GM21423 (cell line): ENCODE data around the gene PRKN.

Experiments
- ATAC-seq: cut with Tn5 transposase; IDR thresholded peaks from one replicate; pipeline ENCODE4 v1.9.1; 2021; ENCODE audit warnings: mild to moderate bottlenecking, moderate library complexity; ENCODE audit not compliant: unreplicated experiment

PRKN gene

DNA sequence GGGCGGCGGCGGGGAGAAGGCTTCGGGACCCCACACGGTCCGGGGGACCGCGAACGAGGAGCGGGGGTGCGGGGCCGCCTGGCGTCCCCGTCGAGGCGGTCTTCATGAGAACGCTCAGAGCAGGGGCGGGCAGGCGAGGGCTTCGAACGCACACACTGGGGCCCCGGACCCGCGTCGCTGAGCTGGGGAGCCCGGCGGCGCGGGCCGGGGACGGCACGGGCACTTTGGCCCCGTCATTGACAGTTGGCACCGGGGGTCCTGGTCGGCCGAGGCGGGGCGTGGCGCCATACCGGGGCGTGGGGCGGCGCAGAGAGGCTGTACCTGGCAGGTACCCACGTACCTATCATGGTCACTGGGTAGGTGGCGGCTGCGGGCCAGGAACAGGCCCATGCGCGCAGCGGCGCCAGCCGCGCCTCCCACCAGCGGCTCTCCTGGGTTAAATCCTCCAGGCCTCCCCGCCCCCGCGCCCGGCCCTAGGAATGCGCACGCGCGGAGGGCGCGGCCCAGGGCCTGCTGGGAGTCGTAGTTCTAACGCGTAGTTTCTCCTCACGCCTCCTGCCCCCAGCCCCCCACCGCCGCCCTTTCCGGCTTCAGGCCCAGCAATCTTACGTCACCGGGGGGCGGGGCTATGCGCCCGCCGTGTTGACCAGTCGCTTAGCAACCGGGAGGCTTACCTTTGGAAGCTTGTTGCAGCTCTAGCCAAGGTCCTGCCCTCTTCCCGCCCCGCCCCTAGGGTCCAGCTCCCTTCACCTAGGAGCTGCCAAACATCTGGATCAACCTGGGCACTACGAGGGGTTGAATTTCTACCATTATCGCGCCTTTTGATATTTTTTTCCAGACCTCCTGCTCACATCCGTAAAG is at the start of gene PRKN, which contains the start of gene PACRG:
Gene PRKN (minus strand): TSS at position 445 of the 861 bp plus-strand sequence.
Gene PACRG (plus strand): TSS at position 653 of the 861 bp plus-strand sequence.
- ATAC-seq = peak; percentile 97

GRCh38 chr6:162777091-162777490 is 49.5 kb upstream of the PRKN start:
- ATAC-seq = no peak

DNA sequence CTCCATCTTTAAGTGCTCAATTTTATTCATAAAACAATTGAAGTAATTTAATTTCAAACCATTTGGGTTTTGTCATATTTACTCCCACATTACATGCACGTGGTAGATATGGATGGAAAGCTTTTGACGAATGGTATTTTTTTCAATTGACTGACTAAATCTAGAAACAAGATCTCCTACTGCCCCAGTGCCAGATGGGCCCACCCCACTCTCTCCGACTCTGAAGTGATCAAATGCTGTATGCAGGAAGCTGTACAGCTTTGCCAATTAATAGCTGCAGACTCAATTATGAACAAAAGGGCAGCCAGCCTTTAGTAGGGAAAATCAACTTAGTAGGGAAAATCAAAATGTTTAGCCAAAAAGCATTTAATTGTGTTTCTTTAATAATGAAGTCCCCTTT is 46.4 kb upstream of the PRKN start:
- ATAC-seq = no peak

GRCh38 chr6:162772466-162772865 is 44.9 kb upstream of the PRKN start:
- no peak for ATAC-seq

DNA sequence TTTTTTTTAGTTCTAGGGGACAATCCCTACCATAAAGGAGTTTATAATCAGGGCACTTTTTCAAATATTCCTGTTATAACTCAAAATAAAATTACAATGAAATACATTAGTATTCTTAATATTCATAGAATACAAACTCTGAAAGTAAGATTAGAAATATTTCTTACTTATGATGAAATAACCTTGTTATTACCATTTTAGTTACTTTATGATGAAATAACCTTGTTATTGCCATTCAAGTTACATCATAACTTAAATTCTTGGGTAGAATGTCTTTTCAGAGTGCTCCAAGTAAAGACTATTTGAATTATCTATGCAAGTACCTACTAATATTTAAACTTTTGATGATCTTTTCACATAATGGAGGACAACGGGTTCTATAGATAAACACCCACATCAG is 43.4 kb upstream of the PRKN start:
- ATAC-seq = no peak

- ATAC-seq = no peak
Measured at GRCh38 chr6:162770136-162770535, 42.6 kb upstream of the PRKN start.

DNA sequence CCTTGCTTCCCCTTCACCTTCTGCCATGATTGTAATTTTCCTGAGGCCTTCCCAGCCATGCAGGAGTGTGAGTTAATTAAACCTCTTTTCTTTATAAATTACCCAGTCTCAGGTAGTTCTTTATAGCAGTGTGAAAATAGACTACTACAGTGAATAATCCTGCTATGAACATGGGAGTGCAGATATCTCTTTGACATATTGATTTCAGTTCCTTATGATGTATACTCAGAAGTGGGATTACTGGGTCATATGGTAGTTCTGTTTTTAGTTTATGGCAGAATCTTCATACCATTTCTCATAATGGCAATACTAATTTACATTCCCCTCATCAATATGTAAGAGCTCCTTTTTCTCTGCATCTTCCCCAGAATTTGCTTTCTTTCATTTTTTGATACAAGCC is 26.2 kb upstream of the PRKN start:
- ATAC-seq = no peak

GRCh38 chr6:162751211-162751859 is 23.8 kb upstream of the PRKN start:
- no peak for ATAC-seq

- ATAC-seq = no peak
Measured at GRCh38 chr6:162750776-162751175, 23.2 kb upstream of the PRKN start.

GRCh38 chr6:162736961-162737360 is 9.4 kb upstream of the PRKN start:
- ATAC-seq = no peak

DNA sequence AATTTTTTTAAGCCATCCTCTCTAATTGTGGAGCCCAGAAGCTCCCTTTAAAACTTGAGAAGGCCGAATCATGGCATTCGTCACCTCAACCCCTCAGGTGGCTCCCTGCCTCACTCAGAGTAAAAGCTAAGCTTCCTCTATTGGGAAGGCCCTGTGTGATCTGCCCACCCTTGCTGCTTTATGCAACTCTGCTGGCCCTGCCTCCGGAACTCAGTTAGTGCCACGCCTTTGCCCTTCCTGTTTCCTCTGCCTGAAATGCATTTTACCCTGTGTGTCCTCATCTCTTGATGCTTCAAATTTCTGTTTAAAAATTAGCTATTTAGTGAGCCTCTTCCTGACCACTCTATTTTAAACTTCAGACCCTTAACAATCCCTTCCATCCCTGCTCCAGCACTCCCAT is 5.9 kb upstream of the PRKN start:
- ATAC-seq = no peak

- ATAC-seq = no peak
Measured at GRCh38 chr6:162730502-162730901, 2.9 kb upstream of the PRKN start.

DNA sequence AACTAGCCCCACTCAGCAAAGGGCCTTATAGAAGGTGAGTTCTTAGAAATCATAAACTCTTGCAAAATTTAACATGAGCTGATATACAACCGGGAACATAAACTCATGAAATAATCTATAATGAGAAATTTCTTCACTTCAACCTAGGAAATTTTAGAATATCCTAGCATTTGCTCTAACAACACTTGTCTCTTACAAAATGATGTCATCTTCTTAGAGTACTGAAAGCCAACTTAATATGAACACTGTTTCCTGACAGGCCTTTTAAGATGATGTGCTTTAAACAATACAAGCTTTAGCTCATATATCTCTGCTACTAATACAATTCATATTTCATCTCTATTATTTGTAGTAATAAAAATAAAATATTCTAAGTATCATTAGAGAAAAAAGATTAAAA is 1.1 kb upstream of the PRKN start:
- no peak for ATAC-seq

- no peak for ATAC-seq
Measured at GRCh38 chr6:162728197-162728596, 631 bp upstream of the PRKN start.

DNA sequence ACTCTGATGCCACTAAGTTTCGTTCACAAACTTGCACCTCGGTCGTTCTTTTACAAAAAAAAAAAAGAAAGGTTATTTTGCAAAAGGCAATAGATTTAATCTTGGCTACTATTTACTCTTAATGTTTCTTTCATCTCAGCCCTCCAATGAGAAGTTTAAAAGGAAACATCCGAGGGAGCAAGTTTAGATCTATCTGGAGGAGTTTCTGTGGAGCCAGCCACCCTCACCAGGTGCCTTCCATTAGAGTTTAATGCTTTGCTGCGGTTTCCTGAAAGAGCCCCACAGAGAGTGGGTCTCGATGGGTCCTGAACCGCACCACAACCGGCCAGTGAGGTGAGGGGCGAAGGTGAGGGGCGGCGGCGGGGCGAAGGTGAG is 632 bp downstream of the PRKN start:
- ATAC-seq = peak; percentile 6

DNA sequence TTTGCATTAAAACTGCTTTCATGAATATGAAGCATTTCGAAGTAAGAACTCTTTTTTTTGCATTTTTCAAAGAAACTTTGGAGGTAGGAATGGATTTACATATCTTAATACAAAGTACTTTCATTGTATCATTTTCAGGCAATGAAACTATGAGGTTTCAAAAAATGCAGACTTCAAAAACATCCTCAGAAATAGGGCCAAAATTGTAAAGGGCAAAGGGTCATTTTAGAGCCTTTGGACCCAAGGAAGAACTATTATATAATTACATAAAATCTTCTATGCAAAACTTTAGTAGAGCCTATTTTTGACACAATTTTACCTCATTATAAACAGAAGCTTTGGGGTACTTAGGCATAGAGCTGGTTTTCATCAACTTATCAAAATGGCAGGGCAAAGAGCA is 4.9 kb downstream of the PRKN start:
- no peak for ATAC-seq

DNA sequence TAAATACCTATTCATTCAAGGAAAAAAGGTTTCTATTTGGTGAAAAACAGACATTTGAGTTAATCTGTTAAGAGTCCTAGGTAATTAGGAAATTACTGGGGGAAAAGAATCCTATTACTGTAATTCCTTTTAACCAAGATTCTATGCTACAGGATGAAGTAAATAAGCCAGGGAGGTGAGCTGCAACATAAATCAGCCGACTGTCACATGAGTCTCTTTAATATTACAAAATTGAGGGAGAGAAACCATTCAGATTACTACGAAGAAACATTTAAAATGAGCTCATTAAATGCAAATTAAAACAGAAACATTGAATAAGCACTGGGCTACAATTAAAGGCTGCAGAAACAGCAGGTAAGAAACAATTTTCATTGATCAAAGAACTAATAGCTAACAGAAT is 5.3 kb downstream of the PRKN start:
- ATAC-seq = no peak

DNA sequence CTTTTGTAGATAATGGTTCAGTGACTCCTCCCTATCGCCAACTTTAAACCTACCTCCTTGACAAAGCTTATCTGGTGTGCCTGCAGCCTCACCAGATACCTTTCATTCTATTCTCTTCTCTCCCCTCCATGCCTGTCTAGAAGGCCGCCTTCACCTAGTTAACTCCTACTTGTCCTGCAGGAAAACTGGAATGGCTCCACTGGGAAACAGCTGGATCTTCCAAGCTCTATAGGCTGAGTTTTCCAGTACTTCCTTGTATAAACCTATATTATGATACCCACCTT is 6.2 kb downstream of the PRKN start:
- ATAC-seq = no peak

- no peak for ATAC-seq
Measured at GRCh38 chr6:162719528-162719927, 8.0 kb downstream of the PRKN start.

DNA sequence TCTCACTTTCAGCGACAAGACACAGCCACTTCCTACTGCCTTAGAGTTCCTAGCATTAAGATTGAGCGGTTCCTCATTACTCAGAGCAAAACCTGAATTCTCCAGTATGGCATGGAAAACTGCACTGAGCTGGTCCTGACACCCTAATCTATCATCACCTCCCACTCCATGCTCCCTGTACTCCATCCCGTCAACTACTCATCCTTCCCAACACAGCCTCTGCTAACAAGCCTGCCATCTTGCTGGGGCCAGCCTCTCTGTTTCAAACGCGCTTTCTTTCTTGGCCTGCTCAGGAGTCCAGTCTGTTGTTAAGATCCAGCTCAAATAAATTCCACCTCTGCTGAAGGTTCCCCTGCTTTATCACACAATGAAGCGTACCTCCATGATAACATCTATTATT is 12.0 kb downstream of the PRKN start:
- no peak for ATAC-seq

DNA sequence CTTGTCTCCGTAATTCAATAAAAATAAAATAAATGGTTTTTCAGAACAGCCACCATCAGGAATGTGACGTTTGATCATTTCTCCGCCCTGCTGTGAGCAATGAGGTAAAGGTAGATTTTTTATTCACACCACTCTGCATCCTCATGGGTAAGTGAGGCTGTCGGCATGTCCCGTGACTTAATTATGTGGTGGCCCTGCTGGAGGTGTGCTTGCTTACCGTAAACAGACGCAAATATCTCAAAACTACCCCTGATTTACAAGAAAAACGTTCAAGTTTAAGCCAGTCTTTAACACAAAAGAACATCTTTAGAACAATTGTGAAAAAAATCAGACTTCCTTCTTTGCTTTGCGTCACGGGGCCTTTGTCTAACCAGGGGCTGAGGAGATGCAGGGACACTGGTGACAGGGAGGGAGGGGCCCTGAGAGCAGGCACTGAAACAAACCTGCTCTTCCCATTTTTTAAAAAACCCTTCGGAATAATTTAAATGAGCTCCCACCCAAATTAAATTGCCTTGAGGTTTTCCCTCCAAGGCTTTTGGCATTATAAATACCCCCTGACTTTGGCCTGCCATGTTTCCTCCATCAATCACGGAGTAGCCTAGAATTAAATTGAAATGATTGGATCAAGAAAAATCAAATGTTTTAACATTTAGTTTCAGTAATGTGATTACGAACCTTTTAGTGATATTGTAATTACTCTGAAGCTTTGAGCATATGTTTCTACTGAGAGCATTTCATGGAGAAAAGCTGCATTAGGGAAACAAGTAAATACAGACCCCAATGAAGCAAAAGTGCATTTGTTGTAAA is 13.4 kb downstream of the PRKN start:
- ATAC-seq = no peak

- ATAC-seq = no peak
Measured at GRCh38 chr6:162712694-162713093, 14.9 kb downstream of the PRKN start.
